DOHH2 (cell line): ENCODE data around the gene NFIA.

Experiments used
- CTCF ChIP-seq: fragments of 200-600 bp; sonication (generic); IDR thresholded peaks from one replicate; pipeline ENCODE4 v1.5.1; 2014; ENCODE audit warnings: antibody characterized with exemption, mild to moderate bottlenecking, low read depth, low read length; ENCODE audit not compliant: poor library complexity, severe bottlenecking
- EZH2phosphoT487 ChIP-seq: fragments of 200-600 bp; sonication (generic); IDR thresholded peaks from 2 replicates; pipeline ENCODE4 v1.6.1; 2017; ENCODE audit warnings: borderline replicate concordance, mild to moderate bottlenecking, antibody characterized with exemption, low read length, moderate library complexity, mixed read lengths

GRCh38 chr1:61162520-61163258, 80.3 kb downstream of the NFIA start:
- TF ChIP-seq CTCF: no peak
- no peak for TF ChIP-seq EZH2phosphoT487
